ENCODE measurements around the gene KCTD17.

Gene KCTD17

DNA sequence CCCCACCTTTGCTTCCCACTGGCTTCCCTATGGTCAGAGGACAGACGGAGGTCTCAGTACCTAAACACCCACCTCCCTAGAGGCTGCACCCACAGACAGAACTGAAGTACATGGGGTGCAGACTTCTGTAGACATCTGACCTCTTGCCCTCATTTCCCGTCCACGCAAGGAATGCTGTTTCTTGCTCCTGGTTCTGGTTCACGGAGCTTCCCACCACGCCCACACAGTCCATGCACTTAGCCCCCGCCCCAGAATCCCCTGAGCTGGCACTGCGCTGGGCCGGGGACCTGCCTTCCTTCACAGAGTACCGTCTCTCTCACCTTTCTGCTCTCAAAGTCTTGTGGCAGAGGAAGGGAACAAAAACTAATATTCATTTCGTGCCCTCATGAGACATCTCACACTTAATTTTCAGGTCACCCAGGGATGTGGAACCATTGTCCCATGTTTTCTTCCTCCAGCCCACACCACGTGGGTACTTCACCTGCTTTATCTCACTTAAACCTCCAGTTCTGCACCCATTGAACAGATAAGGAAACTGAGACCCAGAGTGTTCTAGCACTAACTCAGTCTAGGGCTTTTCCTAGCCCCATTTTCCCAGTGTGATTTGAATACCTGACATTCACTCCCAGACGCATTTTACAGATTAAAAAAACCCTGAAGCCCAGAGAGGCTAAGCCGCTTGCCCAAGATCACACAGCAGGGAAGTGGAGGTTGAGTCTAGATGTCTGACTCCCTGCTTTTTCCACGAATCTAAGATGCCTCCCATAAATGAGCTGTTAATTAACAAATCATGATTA, 52.3 kb downstream of the KCTD17 start:
- DNase-seq (ENCODE audit: low read depth in 2 of 2): no peak

DNA sequence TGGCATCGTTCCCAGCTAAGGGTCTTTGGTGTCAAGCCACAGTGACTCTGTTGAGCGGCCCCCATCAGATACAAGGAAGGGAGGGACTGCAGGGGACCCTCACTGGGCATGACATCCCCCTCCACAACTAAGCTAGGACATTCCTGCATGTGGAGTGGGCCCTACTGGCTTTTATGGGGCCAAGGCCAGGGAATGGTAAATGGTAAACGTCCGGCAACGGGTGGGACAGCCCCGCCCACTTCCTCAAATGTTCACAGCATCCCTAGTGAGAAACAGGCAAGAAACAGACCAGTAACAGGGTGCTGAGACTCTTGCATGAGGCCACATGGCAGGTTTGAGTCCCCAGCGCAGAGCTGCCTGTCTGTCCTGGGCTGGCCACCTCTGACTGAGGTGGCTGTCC, 53.6 kb downstream of the KCTD17 start:
- DNase-seq (ENCODE audit: low read depth in 2 of 2): no peak

DNA sequence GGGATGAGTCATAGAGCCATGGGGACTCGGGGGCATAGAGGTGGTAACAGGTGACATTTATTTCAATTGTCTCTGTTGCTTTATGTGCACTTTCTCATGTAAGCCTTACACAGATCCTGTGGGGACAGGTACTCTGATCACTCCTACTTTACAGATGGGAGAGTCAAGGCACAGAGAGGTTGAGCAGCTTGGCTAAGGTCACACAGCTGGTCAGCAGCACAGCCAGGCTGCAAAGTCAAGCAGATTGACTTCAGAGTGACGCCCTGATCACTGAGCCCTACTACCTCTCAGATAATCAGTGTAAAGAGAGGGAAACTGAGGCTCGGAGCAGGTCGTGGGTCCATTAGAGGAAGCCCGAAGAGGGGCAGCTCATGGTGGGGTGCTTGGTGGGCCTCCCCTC, 54.4 kb downstream of the KCTD17 start:
- no peak for DNase-seq (ENCODE audit: low read depth in 2 of 2)

DNA sequence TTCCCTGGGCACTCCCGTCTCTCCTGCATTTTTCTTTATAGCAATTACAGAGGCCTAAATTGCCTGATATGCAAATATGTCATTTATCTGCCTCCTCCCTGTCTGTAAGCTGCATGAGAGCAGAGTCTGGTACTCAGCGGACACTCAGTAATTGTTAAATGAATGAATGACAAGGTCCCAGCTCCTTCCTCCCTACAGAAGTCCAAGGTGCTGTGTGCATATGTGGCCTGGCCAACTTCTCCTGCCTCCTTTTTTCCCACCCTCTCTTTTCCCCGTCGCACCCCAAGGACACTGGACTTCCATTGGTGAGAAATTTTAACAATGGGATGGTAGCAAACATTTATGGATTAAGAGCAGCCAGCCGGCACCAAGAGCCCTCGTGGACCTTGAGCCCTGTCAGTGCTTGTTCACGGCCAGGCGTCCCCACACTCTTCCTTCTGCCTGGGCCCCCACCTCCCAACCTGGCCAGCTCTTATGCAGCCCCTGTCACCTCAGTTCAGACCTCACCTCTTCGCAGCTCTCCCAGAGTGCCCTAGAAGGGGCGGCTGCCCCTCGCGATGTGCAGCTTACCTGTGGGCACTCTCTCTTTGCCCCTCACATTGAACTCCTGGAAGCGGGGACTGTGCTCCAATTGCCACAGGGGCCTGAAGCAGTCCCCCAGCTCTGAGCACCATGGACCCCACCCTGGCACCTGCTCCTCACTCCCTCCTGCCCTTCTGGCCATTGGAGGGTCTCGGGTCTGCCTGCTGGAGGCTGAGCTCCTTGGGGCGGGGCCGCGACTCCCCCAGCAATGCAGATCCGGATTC, 56.5 kb downstream of the KCTD17 start:
- no peak for DNase-seq (ENCODE audit: low read depth in 2 of 2)

DNA sequence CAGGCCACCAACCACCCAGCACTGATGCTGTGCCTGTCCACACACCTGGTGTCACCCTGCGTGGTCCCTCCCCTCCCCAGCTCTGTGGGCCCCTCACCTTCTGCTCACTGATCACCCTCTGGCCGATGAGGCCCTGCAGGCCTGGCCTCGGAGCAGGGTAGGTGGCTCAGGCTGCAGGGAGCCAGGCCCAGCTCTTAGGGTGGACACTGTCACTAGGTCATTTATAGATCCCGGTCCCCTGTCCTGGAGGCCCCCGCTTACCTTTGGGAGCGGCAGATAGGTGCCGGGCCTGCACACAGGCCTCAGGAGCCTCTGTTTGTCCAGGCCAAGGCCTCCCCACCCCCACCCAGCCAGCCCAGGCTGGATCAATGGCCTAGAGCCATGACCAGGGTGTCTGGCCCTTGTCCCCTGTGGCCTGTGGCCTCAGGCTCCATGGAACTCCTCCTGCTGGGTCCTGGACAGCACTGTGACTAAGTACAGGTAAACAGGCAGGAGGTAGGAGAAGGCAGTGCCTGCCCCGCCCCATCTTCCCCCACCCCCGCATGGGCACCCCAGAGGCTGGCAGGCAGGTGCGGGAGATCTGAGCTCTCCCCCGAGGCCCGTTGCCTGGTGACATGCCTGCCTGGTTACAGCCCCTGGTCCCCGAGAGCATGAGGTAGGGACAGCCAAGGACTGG, 57.8 kb downstream of the KCTD17 start, which contains the start of gene TMPRSS6:
TMPRSS6 (minus strand) TSS at position 472 of the 676 bp plus-strand sequence. CDS start 6,296 bp downstream, outside the sequence.
- DNase-seq (ENCODE audit: low read depth in 2 of 2): no peak

DNA sequence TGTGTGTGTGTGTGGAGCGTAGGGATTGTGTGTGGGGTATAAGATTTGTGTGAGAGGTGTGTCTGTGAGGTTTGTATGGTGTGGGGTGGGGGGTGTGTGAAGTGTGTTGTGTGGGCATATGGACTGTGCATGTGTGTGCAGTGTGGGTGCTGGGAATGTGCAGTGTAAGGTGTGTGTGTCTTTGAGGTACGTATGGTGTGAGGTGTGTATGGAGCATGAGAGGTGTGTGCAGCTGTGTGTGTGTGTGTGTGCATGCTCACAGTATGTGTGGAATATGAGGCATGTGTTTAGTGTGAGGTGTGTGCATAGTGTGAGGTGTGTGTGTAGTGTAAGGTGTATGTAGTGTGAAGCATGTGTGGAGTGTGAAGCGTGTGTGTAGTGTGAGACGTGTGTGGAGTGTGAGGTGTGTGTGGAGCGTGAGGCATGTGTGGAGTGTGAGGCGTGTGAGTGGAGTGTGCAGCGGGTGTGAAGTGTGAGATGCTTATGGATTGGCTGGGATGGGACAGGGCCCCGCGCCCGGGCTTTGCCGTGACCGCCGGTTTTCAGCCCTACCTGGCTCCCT, 59.7 kb downstream of the KCTD17 start:
- DNase-seq (ENCODE audit: low read depth in 2 of 2): no peak

DNA sequence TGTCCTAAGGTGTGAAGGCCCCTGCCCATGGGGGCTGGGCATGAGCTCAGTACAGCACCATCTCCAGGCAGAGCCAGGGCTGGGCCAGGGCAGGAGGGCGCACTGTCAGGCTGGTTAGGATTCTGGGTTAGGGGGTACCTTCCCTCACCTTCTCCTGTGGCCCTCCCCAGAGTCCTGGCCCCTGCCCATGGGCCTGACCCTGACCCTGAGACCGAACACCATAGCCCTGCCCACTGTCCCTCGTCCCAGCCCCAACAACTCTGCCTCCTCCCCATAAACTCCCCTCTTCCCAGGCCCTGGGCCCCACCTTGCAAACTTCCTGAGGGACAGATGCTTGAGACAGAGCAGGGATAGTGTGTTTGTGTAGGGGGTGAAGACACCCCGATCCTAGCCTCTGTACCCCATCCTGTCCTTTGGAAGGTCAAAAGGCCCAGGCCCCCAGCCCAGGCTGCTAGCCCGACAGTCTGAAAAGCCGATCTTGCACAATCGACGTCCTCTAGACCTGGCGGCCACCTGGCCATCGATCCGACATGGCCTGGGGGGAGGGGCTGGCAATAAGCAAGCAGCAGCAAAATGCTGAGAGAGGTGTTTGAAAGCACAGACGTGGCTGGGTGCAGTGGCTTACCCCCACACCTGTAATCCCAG, 60.7 kb downstream of the KCTD17 start:
- no peak for DNase-seq (ENCODE audit: low read depth in 2 of 2)

All from stimulated activated CD8-positive, alpha-beta memory T cell treated with anti-CD3 and anti-CD28 coated beads, Interleukin-2, amount 100 ng/mL, for 48 hours (primary cell).